Lung (tissue), 12 donors: ENCODE results near the gene KRTAP4-8. TPM values are rescaled to one million over a fixed set of nuclear protein-coding genes. Genes with fewer than 3 reads are reported as not detected.

Source experiments
- ATAC-seq: fragments of 200-7000 bp; cut with Tn5 transposase; one replicate; pipeline ENCODE4 v1.9.1; 2020; ENCODE audit warnings: moderate number of reproducible peaks; ENCODE audit not compliant: insufficient read depth, low FRiP score
- DNase-seq, 3 donors: peaks; one replicate each; pipeline ENCODE4 v3.0.0-alpha.2; 2013 to 2017
- H3K27ac ChIP-seq, 2 donors: one replicate each; pipeline ENCODE4 v1.5.1; 2013; ENCODE audit warnings: mild to moderate bottlenecking in 2 of 2, moderate library complexity in 2 of 2, control low read depth in 1 of 2, inconsistent platforms in 1 of 2, low read depth in 1 of 2, low read length in 1 of 2
- H3K27me3 ChIP-seq, 3 donors: one replicate each; pipeline ENCODE4 v1.5.1; 2013; ENCODE audit warnings: low read length in 2 of 3; ENCODE audit not compliant: control insufficient read depth in 3 of 3, insufficient read depth in 3 of 3
- H3K36me3 ChIP-seq, 4 donors: one replicate each; pipeline ENCODE4 v1.5.1; 2013; ENCODE audit warnings: low read length in 4 of 4, mild to moderate bottlenecking in 1 of 4, moderate library complexity in 1 of 4; ENCODE audit not compliant: control insufficient read depth in 4 of 4, insufficient read depth in 4 of 4
- H3K4me1 ChIP-seq, 5 donors: one replicate each; pipeline ENCODE4 v1.5.1; 2013; ENCODE audit warnings: low read length in 5 of 5, mild to moderate bottlenecking in 2 of 5, moderate library complexity in 1 of 5; ENCODE audit not compliant: control insufficient read depth in 5 of 5, insufficient read depth in 5 of 5
- H3K4me3 ChIP-seq: one replicate; pipeline ENCODE4 v1.5.1; 2013; ENCODE audit warnings: mild to moderate bottlenecking, control low read depth, moderate library complexity
- H3K9ac ChIP-seq, 2 donors: one replicate each; pipeline ENCODE4 v1.5.1; 2013; ENCODE audit warnings: low read length in 2 of 2, control low read depth in 1 of 2; ENCODE audit not compliant: insufficient read depth in 1 of 2
- H3K9me3 ChIP-seq, 4 donors: one replicate each; pipeline ENCODE4 v1.5.1; 2013; ENCODE audit warnings: low read length in 3 of 4, mild to moderate bottlenecking in 1 of 4, moderate library complexity in 1 of 4; ENCODE audit not compliant: control insufficient read depth in 4 of 4, insufficient read depth in 3 of 4
- CTCF ChIP-seq: IDR thresholded peaks from 2 replicates; pipeline ENCODE4 v1.5.1; 2012; ENCODE audit warnings: mild to moderate bottlenecking; ENCODE audit errors: control extremely low read depth, extremely low read depth
- WGBS, 2 donors: extraction: QIAGEN DNeasy Blood & Tissue Kit; methylation state at CpG; one replicate each; pipeline ENCODE4 v1.1.7; 2013; 5-methylcytosine and 5-hydroxymethylcytosine counted together
- polyA plus RNA-seq, 2 donors: library from polyadenylated mRNA; stranded (reverse); fragments of 200-250 nt; gene quantifications; one replicate each; pipeline ENCODE4 v1.2.1, GENCODE V29; 2013
- total RNA-seq, 2 donors: library from RNA; depleted of rRNA in 1 of 2; stranded (reverse); fragments of >200 nt in 1 of 2; gene quantifications; one replicate each; pipeline ENCODE4 v1.2.1, GENCODE V29; 2014 to 2021
- donor health status: control.
- donor health status: control.
- donor health status: Bipolar disorder and iron deficiency.
- donor health status: healthy.
- donor health status: DM: yes; HTN: yes; CAD: no.

The KRTAP4-8 gene
- total and polyA plus RNA-seq, 4 donors = not detected

DNA sequence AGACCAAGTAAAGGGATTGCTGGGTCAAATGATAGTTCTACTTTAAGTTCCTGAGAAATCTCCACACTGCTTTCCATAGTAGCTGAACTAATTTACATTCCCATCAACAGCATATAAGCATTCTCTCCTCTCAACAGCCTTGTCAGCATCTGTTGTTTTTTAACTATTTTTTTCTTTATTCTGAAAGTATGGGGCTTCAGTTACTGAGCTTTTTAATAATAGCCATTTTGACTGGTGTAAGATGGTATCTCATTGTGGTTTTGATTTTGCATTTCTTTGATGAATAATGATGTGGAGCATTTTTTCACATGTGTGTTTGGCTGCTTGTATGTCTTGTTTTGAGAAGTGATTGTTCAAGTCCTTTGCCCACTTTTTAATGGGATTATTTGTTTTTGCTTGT is 45.4 kb downstream of the KRTAP4-8 start:
- H3K36me3 ChIP-seq = no peaks in the 10 kb centered on the region

DNA sequence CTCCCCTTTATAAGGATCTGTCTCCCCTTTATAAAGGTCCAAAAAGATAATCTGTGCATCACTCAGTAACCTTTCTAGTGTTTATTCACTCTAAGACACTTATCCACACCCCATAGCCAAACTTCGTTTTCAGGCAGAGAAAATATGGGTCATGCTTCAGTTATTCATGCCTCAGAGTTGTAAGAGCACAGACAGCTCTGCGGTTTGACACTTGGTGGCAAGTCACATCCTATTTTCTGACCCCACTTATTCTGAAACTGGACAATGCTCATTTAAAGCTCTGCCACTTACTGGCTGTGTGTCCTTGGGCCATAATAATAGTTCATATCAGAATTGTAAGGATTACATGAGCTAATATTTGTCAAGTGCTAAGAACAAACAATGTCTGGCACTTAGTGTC is 48.8 kb downstream of the KRTAP4-8 start:
- H3K9me3 ChIP-seq = peaks cover 0 to 3% (median 0%) of the 10 kb centered on the region in 4 donors
- ATAC-seq = no peak
- no peak for DNase-seq
- H3K36me3 ChIP-seq = no peaks in the 10 kb centered on the region
- H3K27ac ChIP-seq = no peak overlapping the region
- no peaks in the 10 kb centered on the region for H3K4me1 ChIP-seq
- no peak for TF ChIP-seq CTCF
- no peak overlapping the region for H3K9ac ChIP-seq
- peaks cover 0 to 9% (median 8%) of the 10 kb centered on the region in 3 donors for H3K27me3 ChIP-seq
- H3K4me3 ChIP-seq = no peak overlapping the region
- 41 to 79% methylated on average over 2 of the region's 2 CpGs for WGBS, 2 donors

More for the DNA sequence above, 45.4 kb downstream of the KRTAP4-8 start:
- peaks cover 0 to 3% (median 0%) of the 10 kb centered on the region in 4 donors for H3K9me3 ChIP-seq
- DNase-seq = no peak
- no peaks in the 10 kb centered on the region for H3K4me1 ChIP-seq
- no peak for ATAC-seq
- H3K27me3 ChIP-seq = peaks cover 0 to 9% (median 7%) of the 10 kb centered on the region in 3 donors
- TF ChIP-seq CTCF = no peak
- H3K4me3 ChIP-seq = no peak overlapping the region
- no peak overlapping the region for H3K9ac ChIP-seq
- H3K27ac ChIP-seq = no peak overlapping the region

- Histone ChIP-seq H3K27me3 (peaks cover 0 to 9% (median 8%) of the 10 kb centered on the region in 3 donors), H3K27ac (no peak overlapping the region), H3K4me3 (no peak overlapping the region), H3K9ac (no peak overlapping the region), H3K4me1 (no peaks in the 10 kb centered on the region), H3K36me3 (no peaks in the 10 kb centered on the region), H3K9me3 (peaks cover 0 to 1% (median under 1%) of the 10 kb centered on the region in 4 donors)
- WGBS, 2 donors = 62 to 75% methylated on average over 7 of the region's 7 CpGs
- DNase-seq (no peak), ATAC-seq (no peak)
- TF ChIP-seq CTCF = no peak
These were observed 49.5 kb downstream of the KRTAP4-8 start for GRCh38 chr17:41048441-41048840.

Other genes with a start within 250 kb of the KRTAP4-8 start
Only the 30 nearest of the 38 such genes appear.
- not detected for gene KRT39, start 131.2 kb downstream of the KRTAP4-8 start, total RNA-seq
- gene KRT39, start 131.2 kb downstream of the KRTAP4-8 start, polyA plus RNA-seq = not detected
- not detected for gene KRT40, start 113.8 kb downstream of the KRTAP4-8 start, total RNA-seq
- gene KRT40, start 113.8 kb downstream of the KRTAP4-8 start, polyA plus RNA-seq = under 1 TPM; 0.09 to 0.31 TPM
- gene KRTAP3-3, start 104.0 kb downstream of the KRTAP4-8 start, total RNA-seq = not detected
- gene KRTAP3-3, start 104.0 kb downstream of the KRTAP4-8 start, polyA plus RNA-seq = not detected
- not detected for gene KRTAP3-2, start 98.2 kb downstream of the KRTAP4-8 start, total RNA-seq
- under 1 TPM in 1 of 2 donors, not detected in 1; 0.94 TPM for gene KRTAP3-2, start 98.2 kb downstream of the KRTAP4-8 start, polyA plus RNA-seq
- gene KRTAP3-1, start 89.0 kb downstream of the KRTAP4-8 start, total RNA-seq = not detected
- gene KRTAP3-1, start 89.0 kb downstream of the KRTAP4-8 start, polyA plus RNA-seq = not detected
- not detected for gene KRTAP1-5, start 70.9 kb downstream of the KRTAP4-8 start, total RNA-seq
- not detected for gene KRTAP1-5, start 70.9 kb downstream of the KRTAP4-8 start, polyA plus RNA-seq
- gene KRTAP1-4, start 67.9 kb downstream of the KRTAP4-8 start, total RNA-seq = not detected
- not detected for gene KRTAP1-4, start 67.9 kb downstream of the KRTAP4-8 start, polyA plus RNA-seq
- not detected for gene KRTAP1-3, start 63.3 kb downstream of the KRTAP4-8 start, total RNA-seq
- gene KRTAP1-3, start 63.3 kb downstream of the KRTAP4-8 start, polyA plus RNA-seq = not detected
- gene KRTAP1-1, start 56.7 kb downstream of the KRTAP4-8 start, total RNA-seq = not detected
- not detected for gene KRTAP1-1, start 56.7 kb downstream of the KRTAP4-8 start, polyA plus RNA-seq
- not detected for gene KRTAP2-1, start 50.8 kb downstream of the KRTAP4-8 start, total RNA-seq
- not detected for gene KRTAP2-1, start 50.8 kb downstream of the KRTAP4-8 start, polyA plus RNA-seq
- gene KRTAP2-2, start 42.9 kb downstream of the KRTAP4-8 start, total RNA-seq = not detected
- gene KRTAP2-2, start 42.9 kb downstream of the KRTAP4-8 start, polyA plus RNA-seq = not detected
- not detected for gene KRTAP2-3, start 38.0 kb downstream of the KRTAP4-8 start, total RNA-seq
- not detected for gene KRTAP2-3, start 38.0 kb downstream of the KRTAP4-8 start, polyA plus RNA-seq
- not detected for gene KRTAP2-4, start 32.3 kb downstream of the KRTAP4-8 start, total RNA-seq
- gene KRTAP2-4, start 32.3 kb downstream of the KRTAP4-8 start, polyA plus RNA-seq = not detected
- gene KRTAP4-7, start 14.0 kb downstream of the KRTAP4-8 start, total RNA-seq = not detected
- gene KRTAP4-7, start 14.0 kb downstream of the KRTAP4-8 start, polyA plus RNA-seq = not detected
- gene KRTAP4-16, start 4.1 kb upstream of the KRTAP4-8 start, total RNA-seq = not detected
- not detected for gene KRTAP4-16, start 4.1 kb upstream of the KRTAP4-8 start, polyA plus RNA-seq
- gene KRTAP4-9, start 7.2 kb upstream of the KRTAP4-8 start, total RNA-seq = not detected
- gene KRTAP4-9, start 7.2 kb upstream of the KRTAP4-8 start, polyA plus RNA-seq = not detected
- under 1 TPM in 1 of 2 donors, not detected in 1; 0.34 TPM for gene KRTAP4-11, start 20.2 kb upstream of the KRTAP4-8 start, total RNA-seq
- not detected for gene KRTAP4-11, start 20.2 kb upstream of the KRTAP4-8 start, polyA plus RNA-seq
- not detected for gene KRTAP4-12, start 26.0 kb upstream of the KRTAP4-8 start, total RNA-seq
- not detected for gene KRTAP4-12, start 26.0 kb upstream of the KRTAP4-8 start, polyA plus RNA-seq
- gene KRTAP4-6, start 42.4 kb upstream of the KRTAP4-8 start, total RNA-seq = not detected
- gene KRTAP4-6, start 42.4 kb upstream of the KRTAP4-8 start, polyA plus RNA-seq = not detected
- not detected for gene KRTAP4-5, start 51.7 kb upstream of the KRTAP4-8 start, total RNA-seq
- not detected for gene KRTAP4-5, start 51.7 kb upstream of the KRTAP4-8 start, polyA plus RNA-seq
- not detected for gene KRTAP4-4, start 62.6 kb upstream of the KRTAP4-8 start, total RNA-seq
- not detected for gene KRTAP4-4, start 62.6 kb upstream of the KRTAP4-8 start, polyA plus RNA-seq
- gene KRTAP4-3, start 70.1 kb upstream of the KRTAP4-8 start, total RNA-seq = not detected
- not detected for gene KRTAP4-3, start 70.1 kb upstream of the KRTAP4-8 start, polyA plus RNA-seq
- gene KRTAP4-2, start 80.1 kb upstream of the KRTAP4-8 start, total RNA-seq = not detected
- not detected for gene KRTAP4-2, start 80.1 kb upstream of the KRTAP4-8 start, polyA plus RNA-seq
- not detected for gene KRTAP4-1, start 86.8 kb upstream of the KRTAP4-8 start, total RNA-seq
- gene KRTAP4-1, start 86.8 kb upstream of the KRTAP4-8 start, polyA plus RNA-seq = not detected
- not detected for gene KRTAP9-1, start 91.7 kb upstream of the KRTAP4-8 start, total RNA-seq
- gene KRTAP9-1, start 91.7 kb upstream of the KRTAP4-8 start, polyA plus RNA-seq = not detected
- not detected for gene KRTAP9-2, start 128.5 kb upstream of the KRTAP4-8 start, total RNA-seq
- gene KRTAP9-2, start 128.5 kb upstream of the KRTAP4-8 start, polyA plus RNA-seq = not detected
- gene KRTAP9-3, start 134.3 kb upstream of the KRTAP4-8 start, total RNA-seq = not detected
- not detected for gene KRTAP9-3, start 134.3 kb upstream of the KRTAP4-8 start, polyA plus RNA-seq
- gene KRTAP9-8, start 139.9 kb upstream of the KRTAP4-8 start, total RNA-seq = not detected
- gene KRTAP9-8, start 139.9 kb upstream of the KRTAP4-8 start, polyA plus RNA-seq = not detected
- gene KRTAP9-4, start 151.5 kb upstream of the KRTAP4-8 start, total RNA-seq = not detected
- gene KRTAP9-4, start 151.5 kb upstream of the KRTAP4-8 start, polyA plus RNA-seq = not detected
- gene KRTAP9-9, start 157.2 kb upstream of the KRTAP4-8 start, total RNA-seq = not detected
- not detected for gene KRTAP9-9, start 157.2 kb upstream of the KRTAP4-8 start, polyA plus RNA-seq